DND-41 (cell line): ENCODE data around the gene TMEM63C.

ENCODE experiments used
- ATAC-seq: fragments of 200-7000 bp; cut with Tn5 transposase; 3 replicates; pipeline ENCODE4 v1.9.1; 2021; ENCODE audit warnings: low read depth; ENCODE audit not compliant: insufficient read depth
- DNase-seq: peaks from one replicate; pipeline ENCODE4 v3.0.0-alpha.2; 2020
- H2AFZ ChIP-seq: 2 replicates; pipeline ENCODE4 v1.6.0; 2012; ENCODE audit warnings: low read depth, low read length
- H3K27ac ChIP-seq: 2 replicates; pipeline ENCODE4 v1.5.1; 2012; ENCODE audit warnings: low read length, inconsistent platforms
- H3K27me3 ChIP-seq: fragments of 200-600 bp; sonication (generic); 2 replicates; pipeline ENCODE4 v1.6.0; 2012; ENCODE audit warnings: low read length, mild to moderate bottlenecking, inconsistent platforms; ENCODE audit not compliant: insufficient read depth, poor library complexity
- H3K36me3 ChIP-seq: 2 replicates; pipeline ENCODE4 v1.5.1; 2012; ENCODE audit warnings: low read length, inconsistent platforms; ENCODE audit not compliant: insufficient read depth
- H3K4me1 ChIP-seq: 2 replicates; pipeline ENCODE4 v1.5.1; 2012; ENCODE audit warnings: mild to moderate bottlenecking, low read length; ENCODE audit not compliant: insufficient read depth
- H3K4me2 ChIP-seq: 2 replicates; pipeline ENCODE4 v1.6.0; 2012; ENCODE audit warnings: mild to moderate bottlenecking, moderate library complexity, low read length, inconsistent platforms; ENCODE audit not compliant: insufficient read depth
- H3K4me3 ChIP-seq, 2 experiments: fragments of 200-600 bp in 1 of 2; shearing (Covaris generic) in 1 of 2; 2 replicates each; pipeline ENCODE4 v1.5.1; 2012 to 2016; ENCODE audit warnings: inconsistent platforms in 2 of 2, low read length in 2 of 2, mild to moderate bottlenecking in 2 of 2, low read depth in 1 of 2, moderate library complexity in 1 of 2
- H3K79me2 ChIP-seq: 2 replicates; pipeline ENCODE4 v1.6.0; 2012; ENCODE audit warnings: low read length, inconsistent platforms; ENCODE audit not compliant: insufficient read depth
- H3K9ac ChIP-seq: 2 replicates; pipeline ENCODE4 v1.6.0; 2012; ENCODE audit warnings: low read depth, mild to moderate bottlenecking, inconsistent platforms, low read length, moderate library complexity
- H3K9me3 ChIP-seq: 2 replicates; pipeline ENCODE4 v1.5.1; 2012; ENCODE audit warnings: low read length, moderate library complexity, mild to moderate bottlenecking, inconsistent platforms; ENCODE audit not compliant: insufficient read depth, severe bottlenecking
- H4K20me1 ChIP-seq: 2 replicates; pipeline ENCODE4 v1.6.0; 2012; ENCODE audit warnings: low read length; ENCODE audit not compliant: insufficient read depth
- EZH2 ChIP-seq: IDR thresholded peaks from 3 replicates; pipeline ENCODE4 v1.6.1; 2012; ENCODE audit warnings: borderline replicate concordance, low read depth, mild to moderate bottlenecking, moderate library complexity, low read length, inconsistent platforms; ENCODE audit not compliant: severe bottlenecking
- TF ChIP-seq, protein P1 (sequence below): IDR thresholded peaks from 2 replicates; pipeline ENCODE4 v1.5.1; 2012; ENCODE audit warnings: borderline replicate concordance, low read length, moderate library complexity, mild to moderate bottlenecking; ENCODE audit not compliant: poor library complexity, severe bottlenecking; ENCODE audit errors: extremely low read depth

The TMEM63C gene

DNA sequence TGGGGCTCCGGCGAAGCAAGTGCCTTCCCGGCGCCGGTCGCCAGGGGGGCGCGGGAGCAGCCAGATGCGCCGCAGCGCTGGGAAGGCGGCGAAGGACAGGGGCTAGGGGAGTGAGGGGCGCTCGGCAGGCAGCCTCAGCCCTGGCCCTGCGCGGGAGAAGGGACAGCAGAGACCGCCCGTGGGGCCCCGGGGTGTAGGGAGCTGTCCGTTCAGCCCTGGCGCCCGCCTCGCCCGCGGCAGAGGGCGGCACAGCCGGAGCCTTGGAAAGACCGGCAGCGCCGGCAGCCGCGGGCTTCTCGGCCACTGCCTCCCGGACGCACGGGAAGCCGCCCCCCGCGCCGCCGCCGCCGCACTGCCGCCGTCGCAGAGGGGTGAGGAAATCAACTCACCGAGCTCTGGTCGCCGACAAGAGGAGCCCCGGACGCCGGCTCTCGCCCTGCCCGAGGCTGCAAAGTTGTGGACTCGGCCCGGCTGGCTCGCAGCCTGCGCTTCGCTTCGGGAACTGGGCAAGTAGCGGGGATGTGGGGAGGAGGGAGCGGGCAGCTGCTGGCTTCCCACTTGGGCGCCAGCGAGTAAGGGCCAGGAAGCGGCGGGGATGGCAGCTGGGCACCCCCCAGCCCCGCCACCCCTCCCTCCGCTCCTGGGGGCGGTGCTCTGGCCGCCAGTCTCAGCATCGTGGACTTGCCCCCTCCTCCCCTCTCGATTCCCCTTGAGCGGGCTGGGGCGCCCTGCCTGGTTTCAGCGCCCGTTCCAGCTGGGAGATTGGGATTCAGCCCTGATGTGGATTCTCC lies 40.2 kb upstream of the TMEM63C start, which contains the start of gene ZDHHC22:
Gene ZDHHC22 (minus strand): TSS at position 578 of the 791 bp plus-strand sequence. CDS start 2,053 bp downstream, outside the sequence.
- ATAC-seq (no peak), DNase-seq (no peak)
- H3K27ac ChIP-seq: no peak within 1 kb of the TSS
- H3K4me1 ChIP-seq: no peaks in the 10 kb centered on the region
- no peaks in the 10 kb centered on the region for H3K9me3 ChIP-seq
- H3K9ac ChIP-seq: no peak within 1 kb of the TSS
- no peak within 1 kb of the TSS for H2AFZ ChIP-seq
- H3K4me3 ChIP-seq: no peak within 1 kb of the TSS
- no peaks in the 10 kb centered on the region for H3K79me2 ChIP-seq
- no peaks in the 10 kb centered on the region for H4K20me1 ChIP-seq
- H3K4me2 ChIP-seq: no peak within 1 kb of the TSS
- TF ChIP-seq, protein P1, sequence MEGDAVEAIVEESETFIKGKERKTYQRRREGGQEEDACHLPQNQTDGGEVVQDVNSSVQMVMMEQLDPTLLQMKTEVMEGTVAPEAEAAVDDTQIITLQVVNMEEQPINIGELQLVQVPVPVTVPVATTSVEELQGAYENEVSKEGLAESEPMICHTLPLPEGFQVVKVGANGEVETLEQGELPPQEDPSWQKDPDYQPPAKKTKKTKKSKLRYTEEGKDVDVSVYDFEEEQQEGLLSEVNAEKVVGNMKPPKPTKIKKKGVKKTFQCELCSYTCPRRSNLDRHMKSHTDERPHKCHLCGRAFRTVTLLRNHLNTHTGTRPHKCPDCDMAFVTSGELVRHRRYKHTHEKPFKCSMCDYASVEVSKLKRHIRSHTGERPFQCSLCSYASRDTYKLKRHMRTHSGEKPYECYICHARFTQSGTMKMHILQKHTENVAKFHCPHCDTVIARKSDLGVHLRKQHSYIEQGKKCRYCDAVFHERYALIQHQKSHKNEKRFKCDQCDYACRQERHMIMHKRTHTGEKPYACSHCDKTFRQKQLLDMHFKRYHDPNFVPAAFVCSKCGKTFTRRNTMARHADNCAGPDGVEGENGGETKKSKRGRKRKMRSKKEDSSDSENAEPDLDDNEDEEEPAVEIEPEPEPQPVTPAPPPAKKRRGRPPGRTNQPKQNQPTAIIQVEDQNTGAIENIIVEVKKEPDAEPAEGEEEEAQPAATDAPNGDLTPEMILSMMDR: no peak
- TF ChIP-seq EZH2: no peak
- peaks cover 6% of the 10 kb centered on the region for H3K27me3 ChIP-seq
- H3K36me3 ChIP-seq: no peaks in the 10 kb centered on the region

DNA sequence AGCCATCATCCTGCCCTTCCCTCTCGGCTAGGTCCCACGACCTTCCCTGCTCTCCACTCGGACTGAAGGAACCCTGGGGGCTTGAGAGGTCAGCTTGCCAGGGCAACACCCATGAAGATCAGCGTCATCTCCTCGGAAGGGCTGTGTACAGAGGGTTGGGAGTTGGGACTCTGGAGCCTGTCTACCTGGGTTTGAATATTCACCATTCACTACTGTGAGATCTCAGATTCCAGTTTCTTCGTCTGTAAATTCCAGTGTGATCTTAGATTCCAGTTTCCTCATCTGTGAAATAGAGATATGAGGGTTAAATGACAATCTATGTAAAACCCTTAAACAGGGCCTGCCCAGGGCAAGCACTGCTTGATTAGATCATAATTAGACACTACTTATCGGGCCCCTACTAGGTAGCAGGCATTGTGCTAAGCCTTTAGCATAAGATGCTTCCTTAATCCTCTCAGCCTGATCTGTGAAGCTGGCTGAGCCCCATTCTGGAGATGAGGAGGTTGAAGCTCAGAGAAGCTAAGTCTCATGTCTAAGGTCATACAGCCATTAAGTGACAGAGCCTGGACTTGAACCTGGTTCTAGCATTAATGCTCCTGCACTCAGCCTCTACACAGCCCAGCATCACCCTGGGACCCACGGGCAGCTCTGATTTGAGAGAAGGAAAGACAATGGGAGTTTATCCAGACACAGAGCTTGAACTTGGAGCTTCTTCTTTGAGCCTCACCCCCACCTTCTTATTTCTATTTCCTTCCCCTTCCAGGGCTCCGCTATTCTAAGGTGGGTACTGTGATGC lies 39.4 kb upstream of the TMEM63C start:
- Histone ChIP-seq H3K9ac (no peak overlapping the region), H3K9me3 (no peaks in the 10 kb centered on the region), H3K4me1 (no peaks in the 10 kb centered on the region), H3K27ac (no peak overlapping the region), H2AFZ (no peak overlapping the region), H3K27me3 (peaks cover 13% of the 10 kb centered on the region), H4K20me1 (no peaks in the 10 kb centered on the region), H3K36me3 (no peaks in the 10 kb centered on the region), H3K4me3 (no peak overlapping the region), H3K79me2 (no peaks in the 10 kb centered on the region), H3K4me2 (no peak overlapping the region)
- ATAC-seq (no peak), DNase-seq (no peak)
- TF ChIP-seq, protein P1: no peak

DNA sequence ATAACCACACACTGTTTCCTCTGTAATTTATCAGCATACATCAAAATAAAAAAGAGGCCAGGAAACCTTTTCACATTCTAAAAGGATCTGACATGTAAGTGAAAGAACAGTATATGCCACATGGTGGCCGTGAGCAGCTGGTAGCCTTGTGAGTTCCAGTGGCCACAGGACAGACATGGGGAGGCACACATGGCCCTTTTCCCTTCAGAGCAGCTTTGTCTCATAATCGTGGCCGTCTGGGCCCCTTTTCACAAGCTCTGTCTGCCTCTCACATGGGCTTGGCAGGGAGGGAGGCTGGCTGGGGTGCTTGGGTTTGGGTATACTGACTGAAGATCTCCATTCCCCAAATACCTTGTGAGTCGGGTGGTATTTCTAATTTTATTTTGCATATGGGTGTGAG lies 38.5 kb upstream of the TMEM63C start:
- Histone ChIP-seq H2AFZ (no peak overlapping the region), H4K20me1 (no peaks in the 10 kb centered on the region), H3K4me1 (no peaks in the 10 kb centered on the region), H3K4me2 (no peak overlapping the region), H3K4me3 (no peak overlapping the region), H3K27ac (no peak overlapping the region), H3K79me2 (no peaks in the 10 kb centered on the region), H3K27me3 (peaks cover 13% of the 10 kb centered on the region), H3K9me3 (no peaks in the 10 kb centered on the region), H3K9ac (no peak overlapping the region), H3K36me3 (no peaks in the 10 kb centered on the region)
- TF ChIP-seq, protein P1: no peak
- no peak for TF ChIP-seq EZH2
- ATAC-seq: no peak
- no peak for DNase-seq
